Motor neuron (in vitro differentiated cells): ENCODE data around the gene SREK1. TPM values are rescaled to one million over a fixed set of nuclear protein-coding genes. Genes with fewer than 3 reads are reported as not detected.
A peak's percentile ranks its signal among the peaks of the same experiment; 100 is the strongest.

Experiments used
- ATAC-seq, 8 experiments: fragments of 200-7000 bp; cut with Tn5 transposase; replicated peaks in 6 of 8; 2 replicates each; pipeline ENCODE4 v1.8.0; 2021; ENCODE audit warnings: mild to moderate bottlenecking in 8 of 8, moderate library complexity in 8 of 8
- H3K27ac ChIP-seq, 2 donors: fragments of 250-450 bp; sonication (Bioruptor Pico); 2 replicates each; pipeline ENCODE4 v1.9.0; 2021; ENCODE audit warnings: antibody characterized with exemption in 2 of 2, mild to moderate bottlenecking in 2 of 2, moderate library complexity in 1 of 2
- H3K4me1 ChIP-seq, 2 donors: fragments of 250-450 bp; sonication (Bioruptor Pico); replicated peaks in 1 of 2; 2 replicates each; pipeline ENCODE4 v1.6.1; 2021; ENCODE audit warnings: antibody characterized with exemption in 2 of 2, mild to moderate bottlenecking in 2 of 2, moderate library complexity in 1 of 2
- H3K4me3 ChIP-seq, 5 donors: fragments of 250-450 bp; sonication (Bioruptor Pico); 2 replicates each; pipeline ENCODE4 v1.9.0; 2021; ENCODE audit warnings: antibody characterized with exemption in 5 of 5, mild to moderate bottlenecking in 5 of 5, moderate library complexity in 4 of 5
- WGBS, 10 experiments: fragments of 450-650 bp; shearing (Covaris generic); methylation state at CpG; one replicate each; pipeline ENCODE4 v1.0.0; 2022; 5-methylcytosine and 5-hydroxymethylcytosine counted together
- in situ Hi-C, 9 experiments: fragments of 400-800 bp; cut with MboI; loops; one replicate each; pipeline ENCODE4 v1.15.0; 2021; ENCODE audit warnings: low sequenced_read_pairs in 9 of 9, low pct_unique_long_range_greater_than_20kb in 2 of 9; ENCODE audit not compliant: unreplicated experiment in 9 of 9
- total RNA-seq, 8 experiments: library from RNA; unstranded; fragments of 300-600 nt; gene quantifications; 2 replicates each; pipeline versions ENCODE4 v1.2.3 to v1.2.4, GENCODE V29; 2022

Gene SREK1
- total RNA-seq, 8 experiments from 2014 or later, result 38.5 to 143 (median 62.8) TPM

- peak in 7 of 8 experiments; percentile 71 to 97 (median 94) for ATAC-seq
- in situ Hi-C loops, result no loop called here
- no peak overlapping the region for H3K4me3 ChIP-seq
- WGBS, 10 experiments, result 8 to 100% (median 43%) methylated on average over 1 to 8 of the region's 12 CpGs
- H3K27ac ChIP-seq, result peak overlapping the region; percentile 29 to 47
- peaks cover 9 to 15% of the 10 kb centered on the region in 2 donors for H3K4me1 ChIP-seq
Measured at GRCh38 chr5:66232706-66233445, 88.8 kb downstream of the SREK1 start.

Other genes starting within 250 kb of the SREK1 start
- 10 to 100 TPM; 25.7 to 92.7 (median 43.9) TPM for gene ERBIN, start 217.7 kb upstream of the SREK1 start, total RNA-seq